AG10803 (cell line): ENCODE results near the gene TMEM129.
A peak's percentile ranks its signal among the peaks of the same experiment; 100 is the strongest.

ENCODE experiments used
- DNase-seq: peaks from one replicate; pipeline ENCODE4 v3.0.0; 2010; ENCODE audit warnings: low read depth
- H3K4me3 ChIP-seq: 2 replicates; pipeline ENCODE4 v1.5.1; 2011; ENCODE audit warnings: mild to moderate bottlenecking, low read length, control low read depth
- CTCF ChIP-seq: conservative IDR thresholded peaks from 2 replicates; pipeline ENCODE4 v1.5.1; 2011; ENCODE audit warnings: mild to moderate bottlenecking, low read length, control low read depth, inconsistent platforms

The TMEM129 gene

GRCh38 chr4:1720163-1720983 is 750 bp downstream of the TMEM129 start:
- peak overlapping the region; percentile 68 for H3K4me3 ChIP-seq
- no peak for TF ChIP-seq CTCF
- DNase-seq, result peak; percentile 49

- no peak for DNase-seq
- no peak for TF ChIP-seq CTCF
- no peak overlapping the region for H3K4me3 ChIP-seq
Measured at GRCh38 chr4:1718095-1718850, 2.9 kb downstream of the TMEM129 start.

- no peak for DNase-seq
- no peak overlapping the region for H3K4me3 ChIP-seq
- TF ChIP-seq CTCF, result no peak
Measured at GRCh38 chr4:1717129-1718094, 3.7 kb downstream of the TMEM129 start.

GRCh38 chr4:1716065-1716945 is 4.8 kb downstream of the TMEM129 start:
- no peak for DNase-seq
- no peak overlapping the region for H3K4me3 ChIP-seq
- no peak for TF ChIP-seq CTCF

GRCh38 chr4:1715002-1715758 is 5.9 kb downstream of the TMEM129 start:
- DNase-seq, result no peak
- no peak for TF ChIP-seq CTCF
- no peak overlapping the region for H3K4me3 ChIP-seq
